Measurements from ENCODE around the gene TLX1.
A peak's percentile ranks its signal among the peaks of the same experiment; 100 is the strongest.
"Not testable (repeated sequence)": the region's sequence is repeated elsewhere in the genome, so short reads cannot be mapped to it uniquely, and the experiment has no call there.

TLX1 gene

GRCh38 chr10:101154506-101154905 lies 23.4 kb downstream of the TLX1 start:
- DNase-seq = not testable (repeated sequence)

- no peak for DNase-seq
These were observed 24.8 kb downstream of the TLX1 start for GRCh38 chr10:101155896-101156295.

GRCh38 chr10:101157756-101158458 lies 26.8 kb downstream of the TLX1 start:
- DNase-seq = no peak

- DNase-seq = no peak
These were observed 27.5 kb downstream of the TLX1 start for GRCh38 chr10:101158459-101159058.

- peak; percentile 54 for DNase-seq
These were observed 30.6 kb downstream of the TLX1 start for GRCh38 chr10:101161494-101162299.

- DNase-seq = no peak
These were observed 31.6 kb downstream of the TLX1 start for GRCh38 chr10:101162677-101163076.

GRCh38 chr10:101164020-101164419 lies 32.9 kb downstream of the TLX1 start:
- DNase-seq = no peak

GRCh38 chr10:101165736-101166135 lies 34.6 kb downstream of the TLX1 start:
- DNase-seq = no peak

GRCh38 chr10:101166430-101166829 lies 35.3 kb downstream of the TLX1 start:
- no peak for DNase-seq

GRCh38 chr10:101172741-101173140 lies 41.6 kb downstream of the TLX1 start:
- DNase-seq = no peak

GRCh38 chr10:101174319-101174718 lies 43.2 kb downstream of the TLX1 start:
- no peak for DNase-seq

- DNase-seq = no peak
These were observed 45.5 kb downstream of the TLX1 start for GRCh38 chr10:101176577-101176976.

GRCh38 chr10:101182936-101183335 lies 51.8 kb downstream of the TLX1 start:
- DNase-seq = no peak

- DNase-seq = no peak
These were observed 52.5 kb downstream of the TLX1 start for GRCh38 chr10:101183458-101184183.
